ENCODE measurements around the gene GDPD1. TPM values are rescaled to one million over a fixed set of nuclear protein-coding genes. Genes with fewer than 3 reads are reported as not detected.

GDPD1 gene
- total RNA-seq, 2 donors from 2014 or later: 23.2 to 42.1 TPM

DNA sequence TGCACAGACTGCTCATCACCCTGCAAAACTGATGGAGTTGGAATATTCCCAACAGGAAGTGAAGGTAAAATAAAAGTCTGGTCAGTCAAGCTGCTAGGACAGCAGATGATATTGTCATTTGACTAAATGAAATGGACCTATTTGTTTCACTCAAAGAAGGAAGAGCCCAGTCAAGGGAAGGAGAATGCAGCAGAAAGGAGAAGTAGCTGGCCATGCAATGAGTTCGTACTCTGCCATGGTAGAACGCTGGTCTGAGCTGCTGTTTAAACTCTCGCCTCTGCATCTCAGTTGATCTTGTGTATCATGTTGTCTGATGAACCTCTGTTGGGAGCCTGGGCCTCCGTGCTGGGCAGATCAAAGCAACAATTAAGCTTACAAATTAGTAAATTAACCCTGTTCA is 95.6 kb downstream of the GDPD1 start:
- Mint-ChIP-seq H3K27me3 (ENCODE audit: insufficient read depth) (no peaks in the 10 kb centered on the region), H3K36me3 (ENCODE audit: low read depth) (no peaks in the 10 kb centered on the region)
- no peaks in the 10 kb centered on the region for H3K27me3 ChIP-seq (ENCODE audit: control insufficient read depth, insufficient read depth, low read length, poor library complexity, severe bottlenecking)

More for the DNA sequence above, 95.6 kb downstream of the GDPD1 start:
- Histone ChIP-seq H3K9ac (ENCODE audit: extremely low read depth, low read length, poor library complexity, severe bottlenecking) (no peak overlapping the region), H3K27ac (ENCODE audit: low read depth, low read length) (no peak overlapping the region), H3K9me3 (ENCODE audit: control insufficient read depth, low read length) (peaks cover 8% of the 10 kb centered on the region), H3K4me3 (ENCODE audit: low read length) (no peak overlapping the region), H3K36me3 (ENCODE audit: control insufficient read depth, insufficient read depth, low read length) (no peaks in the 10 kb centered on the region), H3K4me1 (ENCODE audit: control insufficient read depth, insufficient read depth, low read length) (peaks cover under 1% of the 10 kb centered on the region)
- Mint-ChIP-seq H3K9me3 (no peaks in the 10 kb centered on the region), H3K4me1 (peaks cover 5% of the 10 kb centered on the region), H3K4me3 (no peak overlapping the region), H3K27ac (no peak overlapping the region)
- TF ChIP-seq, protein P1, sequence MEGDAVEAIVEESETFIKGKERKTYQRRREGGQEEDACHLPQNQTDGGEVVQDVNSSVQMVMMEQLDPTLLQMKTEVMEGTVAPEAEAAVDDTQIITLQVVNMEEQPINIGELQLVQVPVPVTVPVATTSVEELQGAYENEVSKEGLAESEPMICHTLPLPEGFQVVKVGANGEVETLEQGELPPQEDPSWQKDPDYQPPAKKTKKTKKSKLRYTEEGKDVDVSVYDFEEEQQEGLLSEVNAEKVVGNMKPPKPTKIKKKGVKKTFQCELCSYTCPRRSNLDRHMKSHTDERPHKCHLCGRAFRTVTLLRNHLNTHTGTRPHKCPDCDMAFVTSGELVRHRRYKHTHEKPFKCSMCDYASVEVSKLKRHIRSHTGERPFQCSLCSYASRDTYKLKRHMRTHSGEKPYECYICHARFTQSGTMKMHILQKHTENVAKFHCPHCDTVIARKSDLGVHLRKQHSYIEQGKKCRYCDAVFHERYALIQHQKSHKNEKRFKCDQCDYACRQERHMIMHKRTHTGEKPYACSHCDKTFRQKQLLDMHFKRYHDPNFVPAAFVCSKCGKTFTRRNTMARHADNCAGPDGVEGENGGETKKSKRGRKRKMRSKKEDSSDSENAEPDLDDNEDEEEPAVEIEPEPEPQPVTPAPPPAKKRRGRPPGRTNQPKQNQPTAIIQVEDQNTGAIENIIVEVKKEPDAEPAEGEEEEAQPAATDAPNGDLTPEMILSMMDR (conservative IDR thresholded peaks at IDR 0.05): no peak
- WGBS, 2 experiments (ENCODE audit: insufficient coverage in 1 of 2, insufficient read length in 1 of 2): 92 to 100% methylated on average over 3 to 4 of the region's 4 CpGs
- DNase-seq: no peak

Other genes starting within 250 kb of the GDPD1 start
- gene TRIM37, start 113.6 kb upstream of the GDPD1 start, total RNA-seq: 10 to 100 TPM; 43.6 to 64.6 TPM
- gene SKA2, start 65.3 kb upstream of the GDPD1 start, total RNA-seq: 10 to 100 TPM; 62.4 to 67.3 TPM
- gene PRR11, start 64.8 kb upstream of the GDPD1 start, total RNA-seq: 10 to 100 TPM; 52.5 to 58.5 TPM
- gene SMG8, start 10.5 kb upstream of the GDPD1 start, total RNA-seq: 10 to 100 TPM; 22.5 to 24.0 TPM
- 10 to 100 TPM; 22.8 to 27.7 TPM for gene YPEL2, start 111.1 kb downstream of the GDPD1 start, total RNA-seq

All from endodermal cell (in vitro differentiated cells).